CD4-positive, alpha-beta T cell (primary cell): Measurements from ENCODE around the gene ILKAP. TPM values are rescaled to one million over a fixed set of nuclear protein-coding genes. Genes with fewer than 3 reads are reported as not detected.
A peak's percentile ranks its signal among the peaks of the same experiment; 100 is the strongest.

Experiments
- ATAC-seq: fragments of 200-7000 bp; cut with Tn5 transposase; one replicate; pipeline ENCODE4 v1.10.0; 2022; ENCODE audit warnings: mild to moderate bottlenecking; ENCODE audit not compliant: poor library complexity
- CTCF ChIA-PET: fragments of 350-600 bp; sonication (Branson Sonifier 250); formaldehyde crosslinking; loops from one replicate; lab custom pipeline; 2021; ENCODE audit warnings: antibody characterized with exemption, inconsistent platforms; lab: Charles Lee
- POLR2A ChIA-PET: fragments of 350-600 bp; sonication (Branson Sonifier 250); formaldehyde crosslinking; loops from one replicate; lab custom pipeline; 2021; ENCODE audit warnings: antibody characterized with exemption, inconsistent platforms; lab: Charles Lee
- DNase-seq, 14 experiments: peaks; one replicate each; pipeline ENCODE4 v3.0.0-alpha.2; 2013 to 2020; ENCODE audit warnings: mixed read lengths in 2 of 14
- H3K27ac ChIP-seq, 2 donors: one replicate each; pipeline versions ENCODE4 v1.5.1 to v1.7.0; 2013; ENCODE audit warnings: low read length in 2 of 2, low read depth in 1 of 2, mild to moderate bottlenecking in 1 of 2
- H3K27me3 ChIP-seq, 2 experiments: 1 replicate in 1 of 2; 2 replicates in 1 of 2; pipeline versions ENCODE4 v1.6.1 to v1.7.0; 2013; ENCODE audit warnings: low read length in 2 of 2, control low read depth in 1 of 2, mild to moderate bottlenecking in 1 of 2, moderate library complexity in 1 of 2; ENCODE audit not compliant: insufficient read depth in 2 of 2, control insufficient read depth in 1 of 2
- H3K36me3 ChIP-seq: one replicate; pipeline ENCODE4 v1.6.1; 2013; ENCODE audit warnings: low read length, control low read depth; ENCODE audit not compliant: insufficient read depth
- H3K4me1 ChIP-seq: one replicate; pipeline ENCODE4 v1.6.1; 2013; ENCODE audit warnings: low read length, control low read depth; ENCODE audit not compliant: insufficient read depth
- H3K4me3 ChIP-seq: one replicate; pipeline ENCODE4 v1.5.1; 2013; ENCODE audit warnings: mild to moderate bottlenecking, low read length, moderate library complexity
- H3K9me3 ChIP-seq, 2 experiments: 1 replicate in 1 of 2; 2 replicates in 1 of 2; pipeline versions ENCODE4 v1.6.1 to v1.7.0; 2013; ENCODE audit warnings: low read length in 2 of 2, mild to moderate bottlenecking in 2 of 2, control low read depth in 1 of 2, moderate library complexity in 1 of 2; ENCODE audit not compliant: control insufficient read depth in 1 of 2, insufficient read depth in 1 of 2
- H3K27ac Mint-ChIP-seq: one replicate; pipeline ENCODE4 v1.8.0; 2020; ENCODE audit warnings: mixed read lengths
- H3K27me3 Mint-ChIP-seq: one replicate; pipeline ENCODE4 v1.8.0; 2021; ENCODE audit warnings: mixed read lengths
- H3K36me3 Mint-ChIP-seq: one replicate; pipeline ENCODE4 v1.8.0; 2021; ENCODE audit warnings: low read depth, mixed read lengths
- H3K4me1 Mint-ChIP-seq: one replicate; pipeline ENCODE4 v1.8.0; 2021; ENCODE audit warnings: low read depth, mixed read lengths
- H3K4me3 Mint-ChIP-seq: one replicate; pipeline ENCODE4 v1.8.0; 2020; ENCODE audit warnings: mild to moderate bottlenecking, mixed read lengths
- H3K9me3 Mint-ChIP-seq: one replicate; pipeline ENCODE4 v1.8.0; 2020; ENCODE audit warnings: mixed read lengths
- intact Hi-C, 2 experiments: fragments of 100-400 bp; cut with DNase I in 1 of 2; cut with micrococcal nuclease in 1 of 2; formaldehyde crosslinking; loops; one replicate each; pipeline versions ENCODE4 v1.15.1 to v1.9.0; 2023 to 2025; cut with DNase I, micrococcal nuclease
- polyA plus RNA-seq, 2 donors: library from polyadenylated mRNA; unstranded; fragments of 120-200 nt; gene quantifications; one replicate each; pipeline ENCODE4 v1.2.1, GENCODE V29; 2013
- total RNA-seq, 174 experiments: library from RNA in 2 of 174; stranded (reverse) in 2 of 174; gene quantifications; one replicate each; pipeline ENCODE4 v1.2.3 and lab custom pipeline; 2021 to 2026
- TF ChIP-seq, protein P1 (sequence below): fragments of 200-600 bp; IDR thresholded peaks from one replicate; pipeline ENCODE4 v1.8.0; 2022; ENCODE audit warnings: antibody characterized with exemption, mild to moderate bottlenecking

Gene ILKAP, protein sequence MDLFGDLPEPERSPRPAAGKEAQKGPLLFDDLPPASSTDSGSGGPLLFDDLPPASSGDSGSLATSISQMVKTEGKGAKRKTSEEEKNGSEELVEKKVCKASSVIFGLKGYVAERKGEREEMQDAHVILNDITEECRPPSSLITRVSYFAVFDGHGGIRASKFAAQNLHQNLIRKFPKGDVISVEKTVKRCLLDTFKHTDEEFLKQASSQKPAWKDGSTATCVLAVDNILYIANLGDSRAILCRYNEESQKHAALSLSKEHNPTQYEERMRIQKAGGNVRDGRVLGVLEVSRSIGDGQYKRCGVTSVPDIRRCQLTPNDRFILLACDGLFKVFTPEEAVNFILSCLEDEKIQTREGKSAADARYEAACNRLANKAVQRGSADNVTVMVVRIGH
- total RNA-seq (100 to 1,000 TPM; 133 to 143 TPM), total RNA-seq (lab: John Stamatoyannopoulos, UW) (38.3 to 76.7 (median 50.8) reads per million in 172 experiments)
- polyA plus RNA-seq (2013, experiment 1 of 2) = 49.5 TPM
- 50.1 TPM for polyA plus RNA-seq (2013, experiment 2 of 2)

DNA sequence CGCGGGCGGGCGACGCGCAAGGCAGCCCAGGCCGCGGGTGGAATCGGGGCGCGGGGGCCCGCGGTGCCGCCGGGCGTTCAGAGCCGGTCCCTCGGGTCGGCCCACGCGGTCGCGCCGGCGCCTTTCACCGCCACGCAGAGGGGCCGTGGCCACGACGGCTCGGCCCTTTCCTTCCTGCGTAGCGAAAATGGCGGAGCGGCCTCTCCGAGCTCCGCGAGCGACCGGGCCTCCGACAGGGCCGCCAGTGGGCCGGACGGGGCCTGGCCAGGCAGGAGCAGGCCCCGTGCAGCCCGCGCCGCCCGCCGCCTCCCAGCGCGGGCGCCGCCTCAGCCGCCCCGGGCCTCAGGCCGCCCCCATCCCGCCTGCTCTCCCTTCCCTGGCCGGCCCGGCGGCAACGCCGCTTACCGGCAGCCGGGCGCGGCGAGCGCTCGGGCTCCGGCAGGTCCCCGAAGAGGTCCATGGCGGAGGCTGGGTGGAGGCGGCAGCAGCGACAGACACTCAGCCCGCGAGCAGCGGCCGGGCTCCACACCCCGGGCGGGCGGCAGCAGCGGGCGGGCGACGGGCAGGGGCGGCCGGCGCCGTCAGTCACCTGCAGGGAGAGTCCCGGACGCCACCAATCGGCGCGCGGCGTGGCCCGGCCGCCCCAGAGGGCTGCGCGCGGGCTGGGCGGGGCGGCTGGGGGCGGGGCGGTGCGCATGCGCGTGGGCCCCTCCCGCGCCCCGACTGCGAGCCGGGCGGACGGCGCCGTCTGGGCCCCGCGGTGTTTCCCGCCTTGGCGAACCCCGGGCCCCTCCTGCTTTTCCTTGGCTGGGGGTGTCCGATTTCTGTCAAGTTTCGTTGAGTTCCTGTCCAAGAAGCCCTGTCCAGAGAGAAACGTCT lies at the start of gene ILKAP:
TSS of gene ILKAP (minus strand) at position 602 of the 879 bp plus-strand sequence. CDS start at position 460, 142 bp downstream.
- Histone ChIP-seq H3K27ac (peak within 1 kb of the TSS; percentile 77 to 79), H3K27me3 (no peaks in the 10 kb centered on the region), H3K4me3 (peak within 1 kb of the TSS; percentile 70), H3K36me3 (no peaks in the 10 kb centered on the region), H3K4me1 (peaks cover 34% of the 10 kb centered on the region), H3K9me3 (no peaks in the 10 kb centered on the region)
- DNase-seq (peak; percentile 83 to 97 (median 89)), ATAC-seq (peak; percentile 97)
- no peaks in the 10 kb centered on the region for H3K9me3 Mint-ChIP-seq
- H3K4me3 Mint-ChIP-seq = peak within 1 kb of the TSS; percentile 95
- ChIA-PET POLR2A (interaction anchor here (0.8 to 2.6 kb wide), 10 partner anchors 16 to 235 kb away, joined by 3 to 18 read pairs (median 4); partner anchors contain the start of genes PER2 and SCLY), CTCF (interaction anchor here (1.4 to 1.5 kb wide), 2 partner anchors 28 to 60 kb away, joined by 3 to 4 read pairs; no protein-coding TSS in a partner anchor)
- H3K36me3 Mint-ChIP-seq = peaks cover 13% of the 10 kb centered on the region
- intact Hi-C loops = loop anchor here (1.0 to 10.0 kb wide), 6 partner anchors 27 to 509 kb away; partner anchors contain the start of genes ASB1 (in 1 of the 2), PER2 (in 1 of the 2), SCLY (in 1 of the 2) and UBE2F (in 1 of the 2)
- peak within 1 kb of the TSS; percentile 91 for H3K27ac Mint-ChIP-seq
- H3K4me1 Mint-ChIP-seq = peaks cover 40% of the 10 kb centered on the region
- TF ChIP-seq, protein P1, sequence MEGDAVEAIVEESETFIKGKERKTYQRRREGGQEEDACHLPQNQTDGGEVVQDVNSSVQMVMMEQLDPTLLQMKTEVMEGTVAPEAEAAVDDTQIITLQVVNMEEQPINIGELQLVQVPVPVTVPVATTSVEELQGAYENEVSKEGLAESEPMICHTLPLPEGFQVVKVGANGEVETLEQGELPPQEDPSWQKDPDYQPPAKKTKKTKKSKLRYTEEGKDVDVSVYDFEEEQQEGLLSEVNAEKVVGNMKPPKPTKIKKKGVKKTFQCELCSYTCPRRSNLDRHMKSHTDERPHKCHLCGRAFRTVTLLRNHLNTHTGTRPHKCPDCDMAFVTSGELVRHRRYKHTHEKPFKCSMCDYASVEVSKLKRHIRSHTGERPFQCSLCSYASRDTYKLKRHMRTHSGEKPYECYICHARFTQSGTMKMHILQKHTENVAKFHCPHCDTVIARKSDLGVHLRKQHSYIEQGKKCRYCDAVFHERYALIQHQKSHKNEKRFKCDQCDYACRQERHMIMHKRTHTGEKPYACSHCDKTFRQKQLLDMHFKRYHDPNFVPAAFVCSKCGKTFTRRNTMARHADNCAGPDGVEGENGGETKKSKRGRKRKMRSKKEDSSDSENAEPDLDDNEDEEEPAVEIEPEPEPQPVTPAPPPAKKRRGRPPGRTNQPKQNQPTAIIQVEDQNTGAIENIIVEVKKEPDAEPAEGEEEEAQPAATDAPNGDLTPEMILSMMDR = no peak
- no peaks in the 10 kb centered on the region for H3K27me3 Mint-ChIP-seq

DNA sequence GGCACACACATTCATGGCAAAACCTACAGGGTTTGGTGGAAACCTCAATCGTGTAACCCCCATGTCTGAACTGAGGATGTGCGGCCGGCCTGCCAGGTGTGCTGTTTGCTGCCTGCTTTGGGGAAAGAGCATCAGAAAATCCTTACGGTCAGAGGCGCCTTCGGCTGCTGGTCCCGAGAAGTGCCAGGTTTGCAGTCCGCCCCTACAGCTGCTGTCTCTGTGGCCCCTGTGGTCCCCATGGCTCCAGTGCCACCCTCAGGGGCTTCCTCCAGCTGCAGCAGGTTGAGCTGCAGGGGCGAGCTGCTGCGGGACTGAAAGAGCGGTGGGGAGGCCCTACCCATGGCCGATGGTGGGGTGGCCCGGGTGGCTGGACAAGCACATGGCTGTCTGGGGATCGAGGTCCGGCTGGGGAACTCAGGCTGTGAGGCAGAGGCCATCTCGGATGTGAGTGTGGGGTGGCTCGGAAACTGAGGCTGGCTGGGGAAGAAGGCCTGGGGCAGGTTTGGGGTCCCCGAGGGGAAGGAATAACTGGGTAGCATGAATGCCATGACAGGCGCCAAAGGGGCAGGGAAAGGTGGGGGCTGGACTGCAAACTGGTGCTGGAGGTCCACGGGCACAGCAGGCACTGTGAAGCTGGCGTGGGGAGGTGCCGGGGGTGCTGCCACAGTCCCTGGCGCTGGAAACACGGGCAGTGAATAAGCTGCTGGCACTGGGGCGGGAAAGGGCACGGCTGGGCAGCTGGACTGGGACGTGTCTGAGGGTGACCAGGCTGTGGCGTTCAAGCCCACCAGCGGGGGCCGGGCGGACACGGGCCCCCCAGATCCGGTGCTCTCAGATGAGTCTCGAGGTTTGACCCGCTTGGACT lies 49.5 kb upstream of the ILKAP start:
- peaks cover 5% of the 10 kb centered on the region for H3K4me1 ChIP-seq
- intact Hi-C loops = no loop called here
- TF ChIP-seq, protein P1 = no peak
- Mint-ChIP-seq H3K36me3 (peaks cover 70% of the 10 kb centered on the region), H3K4me3 (no peak overlapping the region), H3K4me1 (no peaks in the 10 kb centered on the region), H3K9me3 (no peaks in the 10 kb centered on the region), H3K27ac (no peak overlapping the region), H3K27me3 (no peaks in the 10 kb centered on the region)
- ChIA-PET POLR2A (no interaction called here), CTCF (interaction anchor here (0.6 kb wide), 1 partner anchor 65 kb away, joined by 3 read pairs; no protein-coding TSS in a partner anchor)
- H3K27ac ChIP-seq = no peak overlapping the region
- no peaks in the 10 kb centered on the region for H3K9me3 ChIP-seq
- peaks cover 51% of the 10 kb centered on the region for H3K36me3 ChIP-seq
- DNase-seq (no peak), ATAC-seq (no peak)
- no peaks in the 10 kb centered on the region for H3K27me3 ChIP-seq
- no peak overlapping the region for H3K4me3 ChIP-seq
